Erythroblast (primary cell): ENCODE data around the gene CEP68.

ENCODE experiments used
- GATA1 ChIP-seq: IDR thresholded peaks from 2 replicates; pipeline ENCODE4 v1.6.1; 2011; ENCODE audit warnings: low read depth, mild to moderate bottlenecking, control low read depth, low read length, moderate library complexity
- POLR2A ChIP-seq: IDR thresholded peaks from 2 replicates; pipeline ENCODE4 v1.6.1; 2011; ENCODE audit warnings: mild to moderate bottlenecking, low read length

GRCh38 chr2:65112633-65113032 lies 56.4 kb downstream of the CEP68 start:
- TF ChIP-seq POLR2A (no peak), GATA1 (no peak)
